GM18505 (cell line): ENCODE results near the gene FARP2.
A peak's percentile ranks its signal among the peaks of the same experiment; 100 is the strongest.
"Not testable (repeated sequence)": the region's sequence is repeated elsewhere in the genome, so short reads cannot be mapped to it uniquely, and the experiment has no call there.

Experiments
- ATAC-seq: cut with Tn5 transposase; IDR thresholded peaks from one replicate; pipeline ENCODE4 v1.9.1; 2021; ENCODE audit not compliant: unreplicated experiment
- POLR2A ChIP-seq: IDR thresholded peaks from 4 replicates; pipeline ENCODE4 v1.6.1; 2011; ENCODE audit warnings: borderline replicate concordance; ENCODE audit not compliant: insufficient read depth, insufficient read length; ENCODE audit errors: extremely low read depth

Gene FARP2

DNA sequence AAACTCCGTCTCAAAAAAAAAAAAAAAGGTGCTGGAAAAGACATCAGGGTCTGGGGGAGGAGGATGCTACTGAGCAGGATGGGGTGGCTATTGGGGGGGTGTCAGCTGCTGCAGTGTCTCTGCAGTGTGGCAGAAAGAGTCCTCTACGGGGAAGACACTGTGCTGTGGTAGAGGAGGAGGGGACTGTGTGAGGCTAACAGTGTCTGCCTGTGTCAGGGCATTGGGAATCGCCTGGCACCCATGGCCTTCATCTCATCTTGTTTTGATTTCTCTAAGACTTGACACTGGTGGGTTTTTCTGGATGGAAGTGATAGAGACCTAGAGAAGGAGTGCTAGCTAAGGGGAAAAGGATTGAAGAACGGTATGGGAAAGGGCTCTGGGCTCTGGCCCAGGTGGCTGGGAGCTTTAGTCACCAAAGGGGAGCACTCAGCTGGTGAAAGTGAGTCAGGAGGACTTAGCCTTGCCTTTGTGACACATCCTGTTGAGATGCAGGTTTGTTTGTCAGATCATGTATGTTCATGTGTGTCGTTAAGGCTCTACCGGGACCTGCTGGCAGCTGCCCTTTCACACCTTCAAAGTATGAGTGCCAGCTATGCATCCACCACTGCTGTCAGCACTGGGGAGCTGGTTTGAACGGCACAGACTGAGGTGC lies 58.0 kb downstream of the FARP2 start:
- ATAC-seq = no peak

DNA sequence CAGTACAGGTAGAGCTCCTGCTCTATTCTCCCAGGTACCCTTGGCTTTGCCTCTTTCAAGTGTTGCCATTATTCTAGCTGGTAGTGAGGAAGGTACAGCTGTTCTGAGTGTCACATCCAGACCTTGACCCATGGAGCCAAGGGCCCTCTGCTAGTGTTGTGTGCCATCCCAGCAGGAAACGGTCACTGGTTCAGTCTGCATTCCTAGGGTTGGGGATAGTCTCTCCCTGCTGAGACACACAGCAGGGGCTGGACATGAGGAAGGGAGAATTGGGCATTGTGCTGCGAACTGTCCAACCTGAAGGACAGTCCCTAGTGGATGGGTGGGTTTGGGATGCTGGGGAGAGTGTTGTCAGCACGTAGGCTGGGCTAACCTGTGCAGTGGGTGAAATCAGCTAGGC lies 59.1 kb downstream of the FARP2 start:
- ATAC-seq = no peak
- no peak for TF ChIP-seq POLR2A

More for the DNA sequence above, 58.0 kb downstream of the FARP2 start:
- no peak for TF ChIP-seq POLR2A

DNA sequence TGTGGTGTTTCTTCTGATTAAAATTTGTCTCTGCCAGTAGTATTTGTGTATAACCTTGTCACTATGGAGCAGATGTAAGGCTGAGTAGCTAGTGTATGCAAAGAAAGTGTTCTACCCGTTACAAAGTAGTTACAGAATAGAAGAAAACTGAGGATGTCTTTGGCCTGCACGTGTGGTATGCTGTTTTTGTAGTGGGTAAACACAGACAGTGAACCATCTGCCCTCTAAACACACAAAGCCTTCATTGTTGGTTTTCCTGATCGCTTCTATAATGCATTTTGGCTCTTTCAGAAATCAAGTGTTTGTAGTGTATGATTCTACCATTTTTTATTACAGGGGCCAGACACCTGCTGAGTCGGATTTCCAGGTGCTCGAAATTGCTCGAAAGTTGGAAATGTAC lies 61.5 kb downstream of the FARP2 start:
- TF ChIP-seq POLR2A = no peak
- no peak for ATAC-seq

DNA sequence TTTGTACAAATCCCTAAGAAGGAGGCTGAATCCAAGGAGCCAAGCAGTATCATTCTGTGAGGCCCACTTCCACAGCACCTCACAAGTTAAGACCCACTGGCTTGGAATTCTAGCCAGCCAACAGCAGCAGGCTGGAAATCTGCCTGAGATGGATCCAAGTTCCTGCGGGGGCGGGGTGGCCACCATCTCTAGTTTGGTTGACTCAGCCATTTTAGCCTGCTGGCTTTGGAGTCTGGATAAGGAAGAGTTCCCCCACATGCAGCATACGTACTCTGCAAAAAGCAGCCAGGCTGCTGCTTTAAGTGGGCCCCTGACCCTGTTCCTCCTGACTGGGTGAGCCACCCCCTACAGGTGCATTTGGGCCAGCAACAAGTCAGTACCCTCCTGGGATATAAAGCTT lies 65.2 kb downstream of the FARP2 start:
- no peak for TF ChIP-seq POLR2A
- no peak for ATAC-seq

DNA sequence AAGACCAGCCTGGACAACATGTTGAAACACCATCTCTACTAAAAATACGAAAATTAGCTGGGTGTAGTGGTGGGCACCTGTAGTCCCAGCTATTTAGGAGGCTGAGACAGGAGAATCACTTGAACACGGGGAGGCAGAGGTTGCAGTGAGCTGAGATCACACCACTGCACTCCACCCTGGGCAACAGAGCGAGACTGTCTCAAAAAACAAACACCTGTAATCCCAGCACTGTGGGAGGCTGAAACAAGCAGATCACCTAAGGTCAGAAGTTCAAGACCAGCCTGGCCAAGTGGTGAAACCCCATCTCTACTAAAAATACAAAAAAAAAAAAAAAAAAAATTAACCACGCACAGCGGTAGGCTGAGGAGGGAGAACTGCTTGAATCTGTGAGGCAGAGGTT lies 65.9 kb downstream of the FARP2 start:
- ATAC-seq = not testable (repeated sequence)

DNA sequence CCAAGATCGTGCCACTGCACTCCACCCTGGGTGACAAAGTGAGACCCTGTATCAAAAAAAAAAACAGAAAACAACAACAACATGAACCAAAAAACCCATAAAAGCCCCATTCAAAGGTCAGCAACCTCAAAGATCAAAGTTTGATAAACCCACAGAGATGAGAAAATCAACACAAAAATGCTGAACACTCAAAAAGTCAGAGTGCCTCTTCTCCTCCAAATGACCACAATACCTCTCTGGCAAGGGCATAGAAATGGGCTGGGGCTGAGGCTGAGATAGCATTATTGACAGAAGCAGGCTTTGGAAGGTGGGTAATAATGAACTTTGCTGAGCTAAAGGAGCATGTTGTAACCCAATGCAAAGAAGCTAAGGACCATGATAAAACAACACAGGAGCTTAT lies 66.3 kb downstream of the FARP2 start:
- TF ChIP-seq POLR2A = no peak
- ATAC-seq = no peak

DNA sequence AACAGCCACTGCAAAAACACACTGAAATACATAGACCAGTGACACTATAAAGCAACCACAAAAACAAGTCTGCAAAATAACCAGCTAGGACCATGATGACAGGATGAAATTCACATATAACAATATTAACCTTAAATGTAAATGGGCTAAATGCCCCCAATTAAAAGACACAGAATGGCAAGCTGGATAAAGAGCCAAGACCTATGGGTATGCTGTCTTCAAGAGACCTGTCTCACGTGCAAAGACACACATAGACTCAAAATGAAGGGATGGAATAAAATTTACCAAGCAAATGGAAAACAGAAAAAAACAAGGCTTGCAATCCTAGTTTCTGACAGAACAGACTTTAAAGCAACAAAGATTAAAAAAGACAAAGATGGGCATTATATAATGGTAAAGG lies 67.4 kb downstream of the FARP2 start:
- not testable (repeated sequence) for ATAC-seq

DNA sequence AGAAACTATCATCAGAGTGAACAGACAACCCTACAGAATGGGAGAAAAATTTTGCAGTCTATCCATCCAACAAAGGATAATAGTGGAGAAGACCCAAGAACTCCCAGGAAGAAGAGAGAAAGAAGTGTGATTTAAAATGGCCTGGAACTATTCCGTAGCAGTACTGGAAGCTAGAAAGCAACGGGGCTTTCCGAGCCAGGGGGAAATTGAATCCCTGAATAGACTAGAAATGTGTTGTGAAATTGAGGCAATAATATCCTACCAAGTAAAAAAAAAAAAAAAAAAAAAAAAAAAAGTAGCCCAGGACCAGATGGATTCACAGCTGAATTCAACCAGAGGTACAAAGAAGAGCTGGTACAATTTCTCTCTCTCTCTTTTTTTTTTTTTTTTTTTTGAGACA lies 69.3 kb downstream of the FARP2 start:
- no peak for TF ChIP-seq POLR2A
- ATAC-seq = no peak

DNA sequence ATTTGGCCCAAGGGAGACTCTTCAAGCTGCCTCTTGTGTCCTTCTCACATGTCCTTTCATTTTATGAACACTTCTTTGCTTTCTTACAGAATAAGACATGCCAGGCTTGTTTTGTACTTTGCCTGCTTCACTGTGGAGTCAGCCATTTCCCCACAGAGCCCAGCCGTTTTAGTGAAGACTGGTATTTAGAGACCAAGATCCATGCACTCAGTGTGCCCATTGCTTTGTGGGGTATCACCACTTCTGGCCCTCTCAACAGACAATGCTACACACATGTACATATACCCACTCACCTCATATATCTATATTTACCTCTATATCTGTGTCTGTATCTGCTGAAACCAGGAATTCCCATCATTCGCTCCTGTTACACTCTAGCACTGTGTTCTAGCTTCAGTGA lies 74.1 kb downstream of the FARP2 start:
- ATAC-seq = no peak
- TF ChIP-seq POLR2A = no peak

DNA sequence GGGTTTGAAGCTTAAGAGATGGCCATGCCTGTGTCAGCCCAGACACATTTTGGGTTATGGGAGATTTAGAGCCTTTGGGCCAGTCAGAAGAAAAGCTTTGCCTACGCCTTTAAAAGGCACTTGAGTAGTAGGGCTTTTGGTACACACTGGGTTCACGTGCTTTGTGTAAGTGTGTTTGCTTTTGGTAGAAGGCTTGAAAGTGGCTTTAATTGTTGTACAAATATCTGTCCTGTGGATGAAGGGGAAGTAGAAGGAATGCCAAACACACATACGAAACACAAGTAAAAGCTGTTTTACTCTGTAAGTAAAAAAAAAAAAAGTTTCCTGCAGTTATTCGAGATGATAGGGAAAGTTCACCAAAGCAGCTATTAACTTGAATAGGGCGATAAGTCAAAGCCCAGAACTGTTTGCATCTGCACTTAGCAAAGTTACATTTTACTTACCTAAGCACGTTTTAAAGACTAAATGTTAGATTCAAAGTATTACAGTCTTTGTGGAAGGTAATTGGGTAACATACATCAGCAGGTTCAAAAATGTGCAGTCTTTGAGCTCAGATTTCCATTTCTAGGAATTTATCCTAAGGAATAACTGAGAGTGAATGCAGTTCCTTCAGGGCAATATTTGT lies 76.9 kb downstream of the FARP2 start:
- ATAC-seq = no peak
- no peak for TF ChIP-seq POLR2A

DNA sequence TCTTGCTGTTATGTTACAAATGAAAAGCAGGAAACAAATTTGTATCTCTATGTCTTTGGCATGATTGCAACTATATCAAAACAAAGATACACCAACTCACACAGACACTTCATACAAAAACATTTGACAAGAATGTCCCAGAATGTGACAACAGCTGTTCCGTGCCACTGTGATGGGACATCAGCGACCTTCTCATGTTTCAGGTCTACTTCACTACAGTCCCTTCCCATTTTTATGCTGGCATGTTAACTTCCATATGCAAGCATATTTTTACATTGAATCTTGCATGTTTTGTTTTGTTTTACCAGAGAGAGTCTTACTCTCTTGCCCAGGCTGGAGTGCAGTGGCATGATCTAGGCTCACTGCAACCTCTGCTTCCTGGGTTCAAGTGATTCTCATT lies 81.1 kb downstream of the FARP2 start:
- no peak for ATAC-seq
- no peak for TF ChIP-seq POLR2A

DNA sequence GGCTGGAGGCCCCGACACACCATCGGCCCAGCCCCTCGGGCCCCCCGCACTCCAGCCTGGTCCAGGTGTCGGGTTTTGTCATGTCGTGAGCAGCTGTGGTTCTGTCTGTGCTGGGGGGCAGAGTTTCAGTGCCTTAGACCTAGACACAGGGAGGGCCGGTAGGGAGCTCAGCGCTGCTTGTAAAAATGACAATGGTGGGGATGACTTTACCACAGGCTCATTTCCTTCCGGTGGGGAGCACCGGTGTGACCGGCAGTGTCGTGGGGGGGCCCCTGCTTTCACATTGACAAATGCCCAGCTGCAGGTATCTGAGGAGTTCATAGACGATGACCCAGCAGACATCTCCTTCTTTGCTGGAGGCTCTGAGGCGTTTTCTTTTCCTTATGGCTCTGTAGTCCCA lies 85.4 kb downstream of the FARP2 start:
- ATAC-seq = no peak
- no peak for TF ChIP-seq POLR2A

DNA sequence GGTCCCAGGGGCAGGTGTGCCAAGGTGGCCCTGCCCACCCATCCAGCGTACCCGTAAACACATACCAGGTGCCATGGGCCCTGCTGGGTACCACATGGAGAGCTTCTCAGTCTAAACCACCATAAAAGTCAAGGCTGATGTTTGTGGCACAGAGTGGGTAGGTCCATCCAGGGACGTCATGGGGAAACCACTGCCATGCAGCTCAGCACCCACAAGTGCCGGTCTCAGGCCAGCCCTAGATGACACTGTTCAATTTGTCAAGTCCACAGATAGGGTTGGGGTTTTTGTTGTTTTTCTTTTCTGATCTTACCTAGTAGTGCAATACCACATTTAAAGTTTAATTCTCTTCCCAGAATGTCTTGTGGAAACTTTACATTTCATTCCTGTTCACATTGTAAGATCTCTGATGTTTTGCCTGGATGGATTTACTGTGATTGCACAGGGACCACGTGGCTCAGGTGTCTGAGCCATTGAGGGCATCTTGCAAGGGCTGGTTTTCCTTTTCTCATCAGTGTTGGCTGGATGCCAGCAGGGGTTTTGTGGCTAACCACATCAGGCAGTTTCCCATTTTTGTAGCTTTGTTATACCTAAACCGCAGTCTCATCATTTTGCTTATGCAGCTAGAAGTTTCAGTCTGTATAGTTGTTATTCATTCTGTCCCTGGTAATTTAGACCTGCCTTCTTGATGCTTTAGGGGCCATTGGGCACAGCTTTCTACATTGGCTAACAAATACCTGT lies 87.6 kb downstream of the FARP2 start:
- no peak for TF ChIP-seq POLR2A
- ATAC-seq = peak; percentile 63

DNA sequence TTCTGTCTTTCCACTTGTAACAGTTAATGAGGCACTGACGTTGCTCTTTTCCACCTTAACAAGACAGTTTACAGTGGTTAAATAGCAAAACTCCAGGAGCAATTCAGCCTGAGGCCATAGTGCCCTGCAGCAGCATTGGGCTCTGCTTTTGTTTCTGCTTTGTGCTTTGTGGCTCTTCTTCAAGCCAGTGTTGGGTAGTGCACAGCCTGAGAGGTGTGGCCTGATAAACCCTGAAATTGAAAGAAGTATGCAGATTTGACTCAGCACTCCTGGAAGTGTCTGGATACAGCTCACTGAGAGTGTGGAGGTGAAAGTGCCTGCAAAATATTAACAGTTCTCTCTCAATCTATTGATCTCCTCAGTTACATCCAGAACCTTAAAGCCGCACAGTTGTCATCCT lies 89.3 kb downstream of the FARP2 start:
- ATAC-seq = no peak
- no peak for TF ChIP-seq POLR2A

DNA sequence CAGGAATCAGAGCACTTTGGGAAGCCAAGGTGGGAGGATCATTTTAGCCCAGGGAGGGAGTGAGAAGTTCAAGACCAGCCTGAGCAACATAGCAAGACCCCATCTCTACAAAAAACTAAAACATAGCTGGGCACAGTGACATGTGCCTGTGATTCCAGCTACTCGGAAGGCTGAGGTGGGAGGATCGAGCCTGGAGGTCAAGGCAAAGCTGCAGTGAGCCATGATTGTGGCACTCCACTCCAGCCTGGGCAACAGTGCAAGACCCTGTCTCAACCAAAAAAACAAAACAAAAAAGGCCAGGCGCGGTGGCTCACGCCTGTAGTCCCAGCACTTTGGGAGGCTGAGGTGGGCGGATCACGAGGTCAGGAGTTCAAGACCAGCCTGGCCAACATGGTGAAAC lies 94.0 kb downstream of the FARP2 start:
- not testable (repeated sequence) for ATAC-seq

DNA sequence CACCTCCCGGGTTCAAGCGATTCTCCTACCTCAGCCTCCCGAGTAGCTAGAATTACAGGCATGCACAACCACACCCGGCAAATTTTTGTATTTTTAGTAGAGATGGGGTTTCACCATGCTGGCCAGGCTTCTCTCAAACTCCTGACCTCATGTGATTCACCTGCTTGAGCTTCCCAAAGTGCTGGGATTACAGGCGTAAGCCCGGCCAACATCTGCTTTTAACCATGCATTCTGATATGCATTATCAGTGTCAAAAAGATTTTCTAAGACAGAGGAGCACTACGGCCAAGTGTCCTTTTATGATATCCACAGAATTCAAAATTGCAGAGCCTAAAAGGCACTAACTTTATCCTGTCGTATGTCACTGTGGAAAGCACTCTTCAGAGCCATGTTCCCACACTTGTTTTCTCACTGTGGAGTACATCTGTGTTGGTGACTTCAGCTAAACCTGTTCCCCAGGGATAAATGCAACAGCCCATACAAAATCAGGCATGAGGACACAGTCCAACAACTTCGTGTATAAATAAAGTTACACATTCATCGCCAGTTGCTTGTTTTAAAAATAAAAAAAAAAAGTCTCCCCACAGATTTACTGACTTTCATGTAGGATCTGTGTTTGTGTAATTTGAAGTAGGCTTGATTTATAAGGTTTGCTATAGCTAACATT lies 95.9 kb downstream of the FARP2 start:
- TF ChIP-seq POLR2A = no peak
- ATAC-seq = no peak

DNA sequence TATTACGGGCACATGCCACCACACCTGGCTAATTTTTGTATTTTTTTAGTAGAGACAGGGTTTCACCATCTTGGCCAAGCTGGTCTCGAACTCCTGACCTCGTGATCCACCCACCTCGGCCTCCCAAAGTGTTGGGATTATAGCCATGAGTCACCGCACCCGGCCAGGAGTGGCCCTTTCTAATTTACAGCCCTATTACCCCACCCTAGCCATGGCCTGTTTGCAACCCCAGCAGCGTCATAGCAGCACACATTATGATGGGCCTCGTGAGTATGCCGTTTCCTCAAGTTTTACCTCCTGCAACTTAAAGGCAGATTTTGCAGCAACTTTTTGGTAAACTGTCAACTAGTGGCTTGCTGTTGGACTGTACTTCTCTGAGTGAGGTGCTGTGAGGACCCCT lies 97.8 kb downstream of the FARP2 start:
- ATAC-seq = not testable (repeated sequence)
